ENCODE measurements around the gene TMEM147.

DNA sequence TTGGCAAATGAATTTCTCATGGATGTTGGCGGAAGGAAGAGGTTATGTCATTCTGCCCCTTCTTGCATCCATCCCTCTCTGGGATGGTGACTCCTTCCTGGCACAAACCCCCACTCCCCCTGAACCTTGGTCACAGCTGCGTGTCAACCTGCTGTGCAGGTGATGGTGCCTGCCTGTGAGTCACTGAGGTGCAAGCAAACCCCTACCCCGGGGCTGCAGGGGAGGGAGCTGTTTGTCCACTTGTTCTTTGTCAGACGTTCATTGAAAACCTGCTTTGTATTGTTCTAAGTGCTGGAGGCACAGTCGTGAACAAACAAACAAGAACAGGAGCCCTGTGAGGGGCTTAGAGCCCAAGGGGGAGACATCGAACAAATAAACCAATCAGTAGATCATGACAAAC is 14.1 kb upstream of the TMEM147 start:
- TF ChIP-seq, protein P1, sequence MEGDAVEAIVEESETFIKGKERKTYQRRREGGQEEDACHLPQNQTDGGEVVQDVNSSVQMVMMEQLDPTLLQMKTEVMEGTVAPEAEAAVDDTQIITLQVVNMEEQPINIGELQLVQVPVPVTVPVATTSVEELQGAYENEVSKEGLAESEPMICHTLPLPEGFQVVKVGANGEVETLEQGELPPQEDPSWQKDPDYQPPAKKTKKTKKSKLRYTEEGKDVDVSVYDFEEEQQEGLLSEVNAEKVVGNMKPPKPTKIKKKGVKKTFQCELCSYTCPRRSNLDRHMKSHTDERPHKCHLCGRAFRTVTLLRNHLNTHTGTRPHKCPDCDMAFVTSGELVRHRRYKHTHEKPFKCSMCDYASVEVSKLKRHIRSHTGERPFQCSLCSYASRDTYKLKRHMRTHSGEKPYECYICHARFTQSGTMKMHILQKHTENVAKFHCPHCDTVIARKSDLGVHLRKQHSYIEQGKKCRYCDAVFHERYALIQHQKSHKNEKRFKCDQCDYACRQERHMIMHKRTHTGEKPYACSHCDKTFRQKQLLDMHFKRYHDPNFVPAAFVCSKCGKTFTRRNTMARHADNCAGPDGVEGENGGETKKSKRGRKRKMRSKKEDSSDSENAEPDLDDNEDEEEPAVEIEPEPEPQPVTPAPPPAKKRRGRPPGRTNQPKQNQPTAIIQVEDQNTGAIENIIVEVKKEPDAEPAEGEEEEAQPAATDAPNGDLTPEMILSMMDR (IDR thresholded peaks at IDR 0.05; ENCODE audit: extremely low read depth in 1 of 2, insufficient read depth in 1 of 2, low read depth in 1 of 2, low read length in 2 of 2): no peak
- TF ChIP-seq POLR2A (IDR thresholded peaks at IDR 0.05; ENCODE audit: low read depth, low read length) (no peak), EZH2 (IDR thresholded peaks at IDR 0.05; ENCODE audit: borderline replicate concordance, low read depth, low read length, severe bottlenecking) (no peak)
